ENCODE results near the gene MAML3.

Gene MAML3

DNA sequence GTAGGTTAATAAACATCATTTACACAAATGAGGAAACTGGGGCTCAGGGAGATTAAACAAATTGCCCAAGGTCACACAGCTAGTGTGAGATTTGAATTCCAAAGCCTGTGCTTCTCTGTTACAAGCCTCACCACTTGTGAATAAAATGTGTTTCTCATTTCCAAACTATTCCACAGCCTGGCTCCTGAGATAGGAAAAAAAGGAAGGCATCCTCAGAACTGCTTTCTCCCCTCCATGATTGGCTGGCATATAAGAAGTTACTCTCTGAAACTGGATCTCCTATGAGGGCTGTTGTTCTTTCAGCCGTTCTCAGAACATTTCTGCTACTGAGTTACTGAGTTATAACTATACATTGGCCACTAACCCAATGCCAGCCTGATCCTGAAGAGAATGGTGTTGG lies 237.9 kb downstream of the MAML3 start:
- TF ChIP-seq, protein P1, sequence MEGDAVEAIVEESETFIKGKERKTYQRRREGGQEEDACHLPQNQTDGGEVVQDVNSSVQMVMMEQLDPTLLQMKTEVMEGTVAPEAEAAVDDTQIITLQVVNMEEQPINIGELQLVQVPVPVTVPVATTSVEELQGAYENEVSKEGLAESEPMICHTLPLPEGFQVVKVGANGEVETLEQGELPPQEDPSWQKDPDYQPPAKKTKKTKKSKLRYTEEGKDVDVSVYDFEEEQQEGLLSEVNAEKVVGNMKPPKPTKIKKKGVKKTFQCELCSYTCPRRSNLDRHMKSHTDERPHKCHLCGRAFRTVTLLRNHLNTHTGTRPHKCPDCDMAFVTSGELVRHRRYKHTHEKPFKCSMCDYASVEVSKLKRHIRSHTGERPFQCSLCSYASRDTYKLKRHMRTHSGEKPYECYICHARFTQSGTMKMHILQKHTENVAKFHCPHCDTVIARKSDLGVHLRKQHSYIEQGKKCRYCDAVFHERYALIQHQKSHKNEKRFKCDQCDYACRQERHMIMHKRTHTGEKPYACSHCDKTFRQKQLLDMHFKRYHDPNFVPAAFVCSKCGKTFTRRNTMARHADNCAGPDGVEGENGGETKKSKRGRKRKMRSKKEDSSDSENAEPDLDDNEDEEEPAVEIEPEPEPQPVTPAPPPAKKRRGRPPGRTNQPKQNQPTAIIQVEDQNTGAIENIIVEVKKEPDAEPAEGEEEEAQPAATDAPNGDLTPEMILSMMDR (IDR thresholded peaks at IDR 0.05): no peak

DNA sequence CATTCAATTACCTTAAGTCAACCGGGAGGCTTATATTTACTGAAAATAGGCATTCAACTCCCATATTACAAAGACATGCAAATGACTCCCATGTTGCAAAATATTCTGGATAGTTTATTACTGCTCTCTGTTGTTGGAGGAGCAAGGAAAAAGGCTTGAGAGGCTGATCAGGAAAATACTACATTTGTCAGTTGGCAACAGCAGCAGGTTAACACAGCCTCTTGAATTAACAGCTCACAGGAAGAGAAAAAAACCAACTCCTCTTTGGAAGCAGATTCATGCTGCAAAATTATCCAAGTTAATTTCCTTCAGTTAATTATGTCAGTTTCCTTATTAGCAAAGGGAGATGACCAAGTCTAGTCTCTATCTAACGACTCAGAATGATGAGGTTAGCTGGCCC lies 238.9 kb downstream of the MAML3 start:
- TF ChIP-seq, protein P1 (IDR thresholded peaks at IDR 0.05): no peak

DNA sequence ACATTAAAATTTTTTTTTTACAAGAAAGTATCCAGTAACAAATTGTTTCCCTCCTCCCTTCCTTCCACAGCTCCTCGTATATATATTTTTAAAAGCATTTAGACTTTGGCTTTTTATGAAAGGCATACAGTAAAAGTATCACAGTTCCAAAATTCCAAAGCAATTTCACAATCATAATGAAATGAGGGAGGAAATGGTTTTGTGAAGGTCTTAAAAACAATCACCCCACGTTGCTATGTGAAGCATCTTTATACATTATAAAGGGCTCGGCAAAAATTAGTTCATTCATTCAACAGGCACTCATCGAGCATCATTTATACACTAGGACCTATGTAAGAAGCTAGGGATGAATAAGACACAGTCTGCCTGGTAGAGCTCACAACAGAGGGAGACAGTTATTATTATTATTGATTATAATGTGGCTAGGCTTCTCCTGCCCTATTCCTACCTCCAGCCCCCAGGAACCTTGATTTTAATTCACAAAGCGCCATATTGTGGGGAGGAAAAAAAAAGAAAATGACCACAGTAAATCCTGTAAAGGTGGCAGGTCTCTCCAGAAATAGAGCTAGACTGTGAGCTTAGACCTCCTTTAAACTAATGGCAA lies 239.9 kb downstream of the MAML3 start:
- TF ChIP-seq, protein P1 (IDR thresholded peaks at IDR 0.05): no peak

DNA sequence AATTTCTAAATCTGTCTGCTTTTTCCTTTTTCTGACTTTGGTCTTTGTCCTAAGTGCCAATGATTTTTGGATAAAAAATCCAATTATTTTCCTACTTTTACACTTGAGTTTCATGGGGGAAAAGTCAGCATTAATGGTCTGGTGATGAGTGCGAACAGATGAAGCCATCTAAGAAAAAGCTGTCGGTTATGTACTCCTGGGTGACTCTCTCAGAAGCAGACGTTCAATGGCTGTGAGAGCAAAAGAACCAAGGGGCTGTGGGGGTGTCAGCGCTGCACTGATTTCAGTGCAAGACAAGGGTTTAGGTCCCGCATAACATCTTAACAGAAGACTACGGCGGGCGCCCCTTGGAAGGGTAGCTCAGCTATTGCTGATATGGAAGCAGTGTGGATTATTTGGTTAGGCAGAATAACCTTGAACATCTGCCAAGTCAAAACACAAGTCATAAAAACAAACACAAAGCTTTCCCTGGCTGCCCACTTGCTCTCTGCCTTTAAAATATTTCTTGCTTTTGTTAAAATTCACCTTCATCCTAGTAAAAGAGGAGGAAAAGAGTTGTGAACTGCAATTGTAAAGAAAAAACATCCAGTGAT lies 240.5 kb downstream of the MAML3 start:
- TF ChIP-seq, protein P1 (IDR thresholded peaks at IDR 0.05): no peak

DNA sequence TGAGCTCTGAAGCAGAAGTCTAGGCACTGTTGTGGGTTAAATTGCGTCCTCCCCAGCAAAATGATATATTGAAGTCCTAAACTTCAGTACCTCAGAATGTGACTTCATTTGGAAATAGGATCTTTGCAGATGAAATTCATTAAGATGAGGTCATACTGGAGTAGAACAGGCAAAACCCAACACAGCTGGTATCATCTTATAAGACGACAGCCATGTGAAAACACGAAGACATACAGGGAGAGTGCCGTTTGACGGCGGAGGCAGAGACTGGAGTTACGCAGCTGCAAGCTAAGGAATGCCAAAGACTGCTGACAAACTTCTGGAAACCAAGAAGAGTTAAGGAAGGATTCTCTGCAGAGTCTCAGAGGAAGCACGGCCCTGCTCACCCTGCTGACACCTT lies 241.5 kb downstream of the MAML3 start:
- TF ChIP-seq, protein P1 (IDR thresholded peaks at IDR 0.05): no peak

DNA sequence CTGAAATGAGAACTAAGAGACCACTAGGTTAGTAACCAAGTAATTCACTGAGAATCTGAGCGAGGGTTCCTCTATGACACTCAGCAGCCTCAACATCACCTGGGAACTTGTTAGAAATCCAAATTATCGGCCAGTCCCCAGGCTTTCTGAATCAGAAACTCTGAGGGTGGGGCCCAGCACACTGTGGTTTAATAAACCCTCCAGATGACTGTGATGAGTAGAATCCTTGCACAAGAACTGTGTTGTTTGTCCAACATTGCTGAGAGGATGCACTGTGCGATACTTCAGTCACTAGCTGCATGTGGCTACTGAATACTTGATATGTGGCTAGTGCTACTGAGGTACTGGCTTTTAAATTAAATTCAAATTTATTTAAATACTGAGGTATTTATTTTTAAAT lies 243.9 kb downstream of the MAML3 start:
- TF ChIP-seq, protein P1 (IDR thresholded peaks at IDR 0.05): no peak

DNA sequence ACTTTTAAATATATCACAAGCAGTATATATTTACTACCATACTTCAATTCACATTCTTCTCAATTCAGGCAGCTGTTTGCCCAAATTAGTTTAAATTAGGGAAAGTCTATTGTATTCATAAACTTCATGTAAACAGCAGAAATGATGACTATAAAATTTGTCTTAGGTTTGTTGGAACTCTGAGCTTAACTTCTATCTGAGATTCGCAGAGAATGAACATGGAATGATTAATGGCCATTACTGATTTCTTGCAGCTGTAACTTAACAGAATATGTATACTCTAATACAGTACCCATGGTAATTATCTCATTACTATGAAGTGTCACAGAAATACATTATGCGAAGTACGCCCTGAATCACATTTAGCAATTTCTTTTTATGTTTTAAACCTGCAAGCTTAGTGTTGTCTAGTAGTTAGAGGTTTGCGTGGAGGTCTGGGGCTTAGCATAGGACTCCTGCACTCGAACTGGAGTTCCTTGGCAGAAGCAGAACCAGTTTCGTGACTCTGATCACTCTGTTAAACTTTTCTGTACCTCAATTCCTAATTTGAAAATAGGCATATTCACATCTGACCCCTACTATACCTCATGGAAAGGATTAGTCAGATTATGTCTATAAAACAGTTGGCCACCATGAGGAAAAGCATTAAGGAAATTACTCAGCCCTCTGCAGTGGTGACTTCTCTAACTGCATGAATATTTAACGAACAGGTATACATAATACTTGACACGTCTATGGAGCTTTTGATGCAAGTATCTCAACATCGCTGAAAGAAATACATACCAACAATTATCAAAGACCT lies 245.1 kb downstream of the MAML3 start:
- TF ChIP-seq, protein P1 (IDR thresholded peaks at IDR 0.05): no peak

Measured in LNCAP (cell line).